ENCODE results near the gene PCNX2. TPM values are rescaled to one million over a fixed set of nuclear protein-coding genes. Genes with fewer than 3 reads are reported as not detected.
A peak's percentile ranks its signal among the peaks of the same experiment; 100 is the strongest.

The PCNX2 gene
- total and polyA plus RNA-seq, 2 of the 13 experiments (the other 11 are each of a cell fraction or from before 2014, with no cell fraction given) = 0.11 to 0.42 TPM

GRCh38 chr1:232952514-232953499 lies 342.7 kb downstream of the PCNX2 start (continued):
- TF ChIP-seq ZBTB37 (CRISPR knock-in tag; IDR thresholded peaks at IDR 0.05) (no peak), ZMYM4 (CRISPR knock-in tag; IDR thresholded peaks at IDR 0.05) (0 out of 2 replicates have a peak, but pooled peaks have one; percentile 41), PATZ1 (CRISPR knock-in tag; IDR thresholded peaks at IDR 0.05) (peak; percentile 31; the same call in 1 of the 2 replicates)

GRCh38 chr1:232951605-232952004 lies 343.9 kb downstream of the PCNX2 start:
- ChIA-PET POLR2A (no interaction called here), CTCF (ENCODE audit: low intra/inter-chr PET ratio, low total read pairs) (no interaction called here)
- TF ChIP-seq ZNF800 (CRISPR knock-in tag; IDR thresholded peaks at IDR 0.05) = 0 out of 2 replicates have a peak, but pooled peaks have one; percentile 0
- no peak for TF ChIP-seq ZBTB39 (CRISPR knock-in tag; IDR thresholded peaks at IDR 0.05)
- no peak for TF ChIP-seq ZFP36 (IDR thresholded peaks at IDR 0.05; ENCODE audit: borderline replicate concordance, low read depth, low read length, partially characterized antibody)
- 87% methylated on average over 1 of the region's 1 CpG for WGBS (ENCODE audit: low lambda C conversion rate)
- H3K4me2 ChIP-seq (ENCODE audit: low read depth, low read length) = peak overlapping the region; percentile 77
- no TSS peak for BruUV-seq (replicated peaks)
- H3K79me2 ChIP-seq (ENCODE audit: insufficient read depth, low read length) = peaks cover 29% of the 10 kb centered on the region
- no peaks in the 10 kb centered on the region for H4K20me1 ChIP-seq (ENCODE audit: insufficient read depth, low read length)
- H3K4me3 ChIP-seq (replicated peaks in 1 of 3; ENCODE audit: insufficient read depth in 1 of 3, low read depth in 2 of 3, low read length in 3 of 3) = peak overlapping the region; percentile 78 to 94 (median 87); a peak in 5 of 6 replicates
- H3K4me1 ChIP-seq (ENCODE audit: insufficient read depth, low read length) = peaks cover 31% of the 10 kb centered on the region
- peaks cover 2 to 6% of the 10 kb centered on the region in 2 experiments; a peak in 3 of 5 replicates for H3K36me3 ChIP-seq (replicated peaks in 1 of 2; ENCODE audit: control insufficient read depth in 1 of 2, insufficient read depth in 2 of 2, low read length in 2 of 2)
- intact Hi-C loops (cut with micrococcal nuclease; ENCODE audit: unreplicated experiment) = loop anchor here (10.0 kb wide), 1 partner anchor 317 kb away; the partner anchor contains the start of gene SIPA1L2
- no peak for FAIRE-seq
- H3K9ac ChIP-seq (ENCODE audit: insufficient read depth, low read depth, low read length) = peak overlapping the region; percentile 74; the same call in 1 of the 2 replicates
- no peaks in the 10 kb centered on the region for H3K27me3 ChIP-seq (ENCODE audit: control insufficient read depth in 1 of 2, insufficient read depth in 2 of 2, low read length in 2 of 2)
- H2AFZ ChIP-seq (ENCODE audit: low read length) = no peak overlapping the region
- no peak for DNase-seq (ENCODE audit: low spot score)
- H3K9me3 ChIP-seq (ENCODE audit: low read length) = no peaks in the 10 kb centered on the region
- H3K27ac ChIP-seq (ENCODE audit: extremely low read length, insufficient read depth, low read length) = no peak overlapping the region
- no peak for ATAC-seq
- in situ Hi-C loops (cut with HindIII; ENCODE audit: extremely low pct_ligation_motif_present, low pct_unique_long_range_greater_than_20kb) = loop anchor here (25.0 kb wide), 1 partner anchor 1089 kb away; no protein-coding TSS in a partner anchor
